Spleen (tissue), 11 donors: Measurements from ENCODE around the gene RNF214. TPM values are rescaled to one million over a fixed set of nuclear protein-coding genes. Genes with fewer than 3 reads are reported as not detected.

Experiments
- DNase-seq: peaks from one replicate; pipeline ENCODE4 v3.0.0-alpha.2; 2020
- H3K27ac ChIP-seq, 8 donors: fragments of 200-600 bp; sonication (generic) in 7 of 8; 1 replicate in 4 of 8; 2 replicates in 4 of 8; pipeline versions ENCODE4 v1.5.0 to v1.8.0; 2016 to 2021; ENCODE audit warnings: inconsistent platforms in 4 of 8, mild to moderate bottlenecking in 4 of 8, moderate library complexity in 1 of 8
- H3K27me3 ChIP-seq, 7 donors: fragments of 200-600 bp; sonication (generic) in 6 of 7; replicated peaks in 1 of 7; 1 replicate in 4 of 7; 2 replicates in 3 of 7; pipeline versions ENCODE4 v1.5.0 to v1.8.0; 2016 to 2021; ENCODE audit warnings: inconsistent platforms in 3 of 7, mild to moderate bottlenecking in 1 of 7
- H3K36me3 ChIP-seq, 6 donors: fragments of 200-600 bp; sonication (generic) in 5 of 6; 1 replicate in 4 of 6; 2 replicates in 2 of 6; pipeline versions ENCODE4 v1.5.0 to v1.8.0; 2016 to 2021; ENCODE audit warnings: inconsistent platforms in 2 of 6
- H3K4me1 ChIP-seq, 6 donors: fragments of 200-600 bp; sonication (generic) in 5 of 6; 1 replicate in 3 of 6; 2 replicates in 3 of 6; pipeline versions ENCODE4 v1.5.0 to v1.8.0; 2016 to 2021; ENCODE audit warnings: inconsistent platforms in 3 of 6
- H3K4me3 ChIP-seq, 8 donors: fragments of 200-600 bp; sonication (generic) in 7 of 8; 1 replicate in 4 of 8; 2 replicates in 4 of 8; pipeline versions ENCODE4 v1.5.0 to v1.8.0; 2016 to 2021; ENCODE audit warnings: inconsistent platforms in 4 of 8, mild to moderate bottlenecking in 4 of 8, moderate library complexity in 2 of 8
- H3K9me3 ChIP-seq, 8 donors: fragments of 200-600 bp; sonication (generic) in 7 of 8; 1 replicate in 4 of 8; 2 replicates in 4 of 8; pipeline versions ENCODE4 v1.5.0 to v1.8.0; 2016 to 2021; ENCODE audit warnings: inconsistent platforms in 4 of 8
- CTCF ChIP-seq, 11 experiments: fragments of 200-600 bp in 7 of 11; fragments of 450-650 bp in 4 of 11; sonication (generic) in 4 of 11; IDR thresholded peaks in 8 of 11; conservative IDR thresholded peaks in 3 of 11; 1 replicate in 7 of 11; 2 replicates in 4 of 11; pipeline versions ENCODE4 v1.4.0 to v1.8.0; 2016 to 2021; ENCODE audit warnings: antibody characterized with exemption in 11 of 11, inconsistent platforms in 4 of 11, mild to moderate bottlenecking in 1 of 11
- POLR2A ChIP-seq, 3 donors: fragments of 450-650 bp; IDR thresholded peaks; one replicate each; pipeline ENCODE4 v1.5.1; 2017; ENCODE audit warnings: antibody characterized with exemption in 3 of 3, mild to moderate bottlenecking in 1 of 3
- POLR2AphosphoS5 ChIP-seq, 3 donors: sonication (generic); formaldehyde crosslinking; IDR thresholded peaks; one replicate each; pipeline ENCODE4 v1.5.1; 2017; ENCODE audit warnings: antibody characterized with exemption in 3 of 3
- WGBS, 5 donors: extraction: QIAGEN DNeasy Blood & Tissue Kit in 3 of 5; methylation state at CpG; one replicate each; pipeline versions ENCODE4 v1.1.5 to v1.1.7; 2013 to 2018; 5-methylcytosine and 5-hydroxymethylcytosine counted together
- intact Hi-C: fragments of 100-400 bp; cut with DNase I; formaldehyde crosslinking; loops from one replicate; pipeline ENCODE4 v1.15.0; 2023; ENCODE audit warnings: low total_unique reads
- polyA plus RNA-seq, 3 donors: library from polyadenylated mRNA; stranded (reverse); fragments of 200-250 nt; gene quantifications; one replicate each; pipeline ENCODE4 v1.2.1, GENCODE V29; 2013
- total RNA-seq, 7 donors: library from RNA; depleted of rRNA in 3 of 7; stranded (reverse); fragments of >200 nt in 3 of 7; fragmentation: NEBNext Ultra II Directional in 4 of 7; extraction: Animal tissue kit (Norgen Biotek cat#: 25700) in 4 of 7; gene quantifications; one replicate each; pipeline versions ENCODE4 v1.1.0 to v1.2.1, GENCODE V29; 2016 to 2021
- donor health status: healthy with polysubstance abuse.
- donor health status: DM: no; HTN: no; CAD: no; lungs with moderate emphysema.
- donor health status: DM: no; HTN: no; CAD: no.
- donor health status: Bipolar disorder and iron deficiency.
- donor health status: healthy.
- donor health status: DM: no; HTN: no; CAD: no.
- donor health status: DM: yes; HTN: yes; CAD: no.

RNF214 gene
- total and polyA plus RNA-seq, 10 donors: 5.6 to 29.6 (median 19.6) TPM

DNA sequence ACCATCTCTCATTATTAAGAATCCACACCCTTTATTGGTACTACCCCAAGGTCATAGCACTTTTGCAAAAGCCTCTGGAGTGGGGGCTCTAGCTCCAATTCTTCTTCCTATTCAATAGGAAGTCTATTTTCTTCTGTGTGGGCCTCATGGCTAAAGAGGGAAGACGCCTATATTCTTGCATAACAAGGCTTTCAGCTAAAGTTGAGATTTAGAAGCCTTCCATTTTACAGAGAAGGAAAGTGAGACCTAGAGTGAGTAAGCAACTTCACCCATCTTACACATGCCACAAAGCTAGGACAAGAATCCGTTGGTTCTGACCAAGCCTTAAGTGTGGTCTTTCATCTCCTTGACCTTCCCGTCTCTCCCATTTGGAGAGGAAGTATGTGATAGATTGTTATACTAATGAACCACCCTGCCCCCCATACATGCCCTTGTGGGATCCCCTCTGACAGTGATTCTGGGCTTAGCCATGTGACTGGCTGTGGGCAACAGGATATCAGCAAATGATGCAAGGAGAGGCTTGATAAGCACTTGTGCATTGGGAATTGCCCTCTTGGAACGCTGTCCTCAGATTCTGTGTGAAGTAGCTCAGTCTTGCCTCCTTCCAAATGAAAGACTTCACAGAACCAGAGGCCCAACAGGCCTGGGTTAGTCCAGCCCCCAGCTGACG lies 71.3 kb downstream of the RNF214 start:
- H3K9me3 ChIP-seq: no peaks in the 10 kb centered on the region
- no peaks in the 10 kb centered on the region for H3K27me3 ChIP-seq
- intact Hi-C loops: no loop called here
- peaks cover 0 to 25% (median 9%) of the 10 kb centered on the region in 6 donors for H3K4me1 ChIP-seq
- no peak for DNase-seq
- TF ChIP-seq POLR2A (IDR thresholded peaks at IDR 0.05): no peak
- no peak for TF ChIP-seq POLR2AphosphoS5 (IDR thresholded peaks at IDR 0.05)
- no peak for TF ChIP-seq CTCF (IDR thresholded peaks at IDR 0.05 in 8 of 11, conservative IDR thresholded peaks at IDR 0.05 in 3 of 11)
- H3K4me3 ChIP-seq: no peak overlapping the region
- 65 to 79% (median 70%) methylated on average over 5 of the region's 5 CpGs for WGBS, 5 donors
- no peak overlapping the region for H3K27ac ChIP-seq
- H3K36me3 ChIP-seq: no peaks in the 10 kb centered on the region

GRCh38 chr11:117305145-117305544 lies 72.7 kb downstream of the RNF214 start:
- Histone ChIP-seq H3K27me3 (no peaks in the 10 kb centered on the region), H3K36me3 (no peaks in the 10 kb centered on the region), H3K9me3 (no peaks in the 10 kb centered on the region), H3K4me3 (no peak overlapping the region), H3K27ac (no peak overlapping the region), H3K4me1 (peaks cover 0 to 11% (median 4%) of the 10 kb centered on the region in 6 donors)
- no peak for DNase-seq
- no peak for TF ChIP-seq POLR2A (IDR thresholded peaks at IDR 0.05)
- no peak for TF ChIP-seq CTCF (IDR thresholded peaks at IDR 0.05 in 8 of 11, conservative IDR thresholded peaks at IDR 0.05 in 3 of 11)
- TF ChIP-seq POLR2AphosphoS5 (IDR thresholded peaks at IDR 0.05): no peak
- 94 to 100% (median 97%) methylated on average over 3 of the region's 3 CpGs for WGBS, 5 donors
- intact Hi-C loops: no loop called here

DNA sequence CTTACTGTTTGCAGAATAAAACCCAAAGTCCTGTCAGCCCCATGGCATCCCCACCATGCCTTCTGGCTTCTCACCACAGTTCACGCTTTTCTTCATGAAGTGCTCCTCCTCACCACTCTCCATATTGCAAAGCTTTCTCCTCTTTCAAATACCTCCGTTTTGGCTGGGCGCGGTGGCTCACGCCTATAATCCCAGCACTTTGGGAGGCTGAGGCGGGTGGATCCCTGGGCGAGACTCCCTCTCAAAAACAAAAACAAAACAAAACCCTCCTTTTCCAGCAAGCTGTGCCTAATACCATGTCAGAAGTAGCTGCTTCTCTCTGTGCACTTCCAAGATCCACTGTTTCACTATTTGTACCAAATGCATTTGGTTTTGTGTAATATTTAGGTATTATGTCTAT lies 76.8 kb downstream of the RNF214 start:
- peaks cover 9 to 21% (median 14%) of the 10 kb centered on the region in 6 donors for H3K4me1 ChIP-seq
- H3K4me3 ChIP-seq: no peak overlapping the region
- intact Hi-C loops: no loop called here
- TF ChIP-seq POLR2AphosphoS5 (IDR thresholded peaks at IDR 0.05): no peak
- no peak for TF ChIP-seq CTCF (IDR thresholded peaks at IDR 0.05 in 8 of 11, conservative IDR thresholded peaks at IDR 0.05 in 3 of 11)
- TF ChIP-seq POLR2A (IDR thresholded peaks at IDR 0.05): no peak
- H3K27ac ChIP-seq: no peak overlapping the region
- no peaks in the 10 kb centered on the region for H3K36me3 ChIP-seq
- H3K9me3 ChIP-seq: no peaks in the 10 kb centered on the region
- H3K27me3 ChIP-seq: peaks cover 0 to 5% (median 0%) of the 10 kb centered on the region in 7 donors
- 90 to 93% (median 91%) methylated on average over 7 of the region's 7 CpGs for WGBS, 5 donors
- peak; percentile 12 for DNase-seq

DNA sequence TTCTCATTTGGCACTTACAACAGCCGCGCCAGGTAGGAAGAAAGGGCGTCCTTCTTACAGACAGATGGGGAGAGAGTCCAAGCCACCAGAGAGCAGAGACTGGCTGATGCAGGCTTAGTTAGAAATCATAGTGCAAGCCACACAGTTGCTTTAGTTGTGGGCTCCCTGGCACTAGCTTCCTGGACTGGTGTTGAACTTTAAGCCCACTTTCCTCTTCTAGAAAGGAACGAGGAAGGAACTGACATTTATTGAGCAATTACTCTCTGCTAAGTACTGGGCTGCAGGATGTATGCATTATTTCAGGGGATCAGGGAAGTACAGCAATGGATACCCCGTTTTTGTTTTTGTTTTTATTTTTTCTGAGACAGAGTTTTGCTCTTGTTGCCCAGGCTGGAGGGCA lies 80.6 kb downstream of the RNF214 start:
- 40 to 71% (median 56%) methylated on average over 5 of the region's 5 CpGs for WGBS, 5 donors
- TF ChIP-seq CTCF (IDR thresholded peaks at IDR 0.05 in 8 of 11, conservative IDR thresholded peaks at IDR 0.05 in 3 of 11) (no peak), POLR2A (IDR thresholded peaks at IDR 0.05) (no peak), POLR2AphosphoS5 (IDR thresholded peaks at IDR 0.05) (no peak)
- intact Hi-C loops: no loop called here
- H3K9me3 ChIP-seq: no peaks in the 10 kb centered on the region
- peak overlapping the region in 1 of 8 donors; percentile 11 for H3K4me3 ChIP-seq
- peaks cover 0 to 38% (median 7%) of the 10 kb centered on the region in 7 donors for H3K27me3 ChIP-seq
- peaks cover 16 to 48% (median 37%) of the 10 kb centered on the region in 6 donors for H3K4me1 ChIP-seq
- H3K36me3 ChIP-seq: no peaks in the 10 kb centered on the region
- peak overlapping the region in 5 of 8 donors; percentile 21 to 66 (median 34) for H3K27ac ChIP-seq
- DNase-seq: peak; percentile 14
